Limb (tissue), 2 donors: ENCODE data around the gene BBS9.

Source experiments
- DNase-seq, 2 donors: peaks; one replicate each; pipeline ENCODE4 v3.0.0-alpha.2; 2016; ENCODE audit errors: extremely low spot score in 2 of 2

The BBS9 gene

DNA sequence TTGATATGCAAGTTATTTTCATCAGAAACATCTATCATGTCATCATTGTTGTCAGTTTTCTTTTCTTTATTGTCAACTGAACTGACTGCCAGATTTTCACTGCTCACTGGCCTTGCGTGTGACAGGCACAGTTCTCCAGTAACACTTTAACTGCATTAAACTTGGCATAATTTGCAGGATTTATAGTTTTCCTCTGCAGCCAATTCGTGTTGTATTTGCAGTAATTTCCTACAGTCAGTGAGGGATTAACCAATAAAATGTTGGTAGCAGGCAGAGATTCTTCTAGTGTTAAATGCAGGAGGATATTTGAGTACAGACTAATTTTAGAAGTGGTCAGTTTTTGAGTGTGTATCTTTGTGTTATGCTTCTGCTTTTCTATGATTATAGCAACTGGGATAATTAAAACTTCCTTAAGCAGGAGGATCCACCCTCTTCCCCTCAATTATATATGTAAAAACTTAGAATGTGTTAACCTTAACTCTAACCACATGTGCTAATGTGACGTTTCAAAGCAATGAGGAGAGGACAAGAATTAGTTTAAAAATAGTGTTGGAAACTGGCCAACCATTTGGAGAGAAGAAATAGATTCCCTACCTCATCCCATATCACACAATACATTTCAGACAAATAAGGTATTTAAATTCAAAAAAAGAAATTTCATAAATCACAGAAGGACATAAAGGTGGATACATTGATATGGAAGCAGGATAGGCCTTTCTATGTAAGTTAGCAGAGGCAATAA, 410.5 kb downstream of the BBS9 start:
- DNase-seq = no peak

DNA sequence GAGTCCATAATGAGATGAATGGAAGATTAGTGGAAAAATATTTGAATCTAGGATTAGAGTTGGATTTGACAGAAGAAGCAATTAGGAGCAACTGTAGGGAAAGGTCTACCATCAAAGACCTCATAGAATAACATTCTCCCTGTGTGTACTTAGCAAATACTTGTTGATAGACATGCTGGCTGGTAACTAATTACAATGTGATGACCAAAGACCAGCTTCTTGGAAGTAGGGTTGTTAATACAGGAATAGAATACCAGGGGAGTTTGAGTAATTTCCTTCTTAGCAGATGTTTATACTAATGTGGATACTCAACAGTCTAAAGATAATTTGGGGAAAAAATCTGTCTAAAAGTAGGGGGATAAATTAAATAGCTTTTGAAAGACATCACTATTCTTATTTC, 418.5 kb downstream of the BBS9 start:
- DNase-seq = no peak

GRCh38 chr7:33550363-33550762, 421.0 kb downstream of the BBS9 start:
- DNase-seq = no peak

- no peak for DNase-seq
Measured at GRCh38 chr7:33550979-33551378, 421.6 kb downstream of the BBS9 start.

GRCh38 chr7:33554046-33554445, 424.7 kb downstream of the BBS9 start:
- DNase-seq = no peak

GRCh38 chr7:33554576-33554975, 425.2 kb downstream of the BBS9 start:
- no peak for DNase-seq

DNA sequence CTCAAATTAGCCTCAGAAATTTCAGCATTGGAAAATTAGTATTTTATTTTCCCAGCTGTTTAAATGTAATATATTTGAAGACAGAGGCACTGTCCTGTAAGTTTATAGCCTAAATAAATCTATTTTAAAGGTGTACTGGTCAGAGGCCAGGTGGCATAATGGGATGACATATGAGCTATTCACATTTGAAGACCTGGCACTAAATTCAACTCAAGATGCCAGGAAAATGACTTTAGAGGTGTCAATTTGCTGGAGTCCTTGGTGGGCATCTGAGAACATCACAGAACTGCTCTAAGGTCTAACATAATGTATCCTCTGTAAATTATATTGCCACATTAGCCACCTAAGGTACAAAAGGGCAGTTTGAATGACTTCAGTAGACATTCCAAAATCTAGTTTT, 427.1 kb downstream of the BBS9 start:
- DNase-seq = no peak

- no peak for DNase-seq
Measured at GRCh38 chr7:33558549-33559323, 429.4 kb downstream of the BBS9 start.

DNA sequence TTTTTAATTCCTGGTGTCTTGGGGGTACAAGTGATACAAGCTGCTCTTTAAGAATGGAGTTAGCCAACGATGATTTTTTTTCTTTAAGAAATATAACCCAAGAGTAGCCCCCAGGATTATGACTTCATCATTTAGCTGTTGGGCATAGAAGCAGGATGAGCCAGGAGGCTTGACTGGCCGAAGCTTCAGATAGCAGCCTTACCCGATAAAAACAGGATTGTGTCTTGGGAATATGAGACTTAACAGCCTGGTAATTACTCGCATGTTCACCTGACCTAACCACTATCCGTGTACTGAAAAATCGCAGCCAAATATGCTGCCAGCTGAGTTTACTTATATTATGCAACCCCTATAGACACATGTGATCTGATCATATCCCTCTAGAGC, 430.0 kb downstream of the BBS9 start:
- no peak for DNase-seq

- no peak for DNase-seq
Measured at GRCh38 chr7:33562996-33563395, 433.6 kb downstream of the BBS9 start.

- DNase-seq = no peak
Measured at GRCh38 chr7:33563651-33564050, 434.3 kb downstream of the BBS9 start.

DNA sequence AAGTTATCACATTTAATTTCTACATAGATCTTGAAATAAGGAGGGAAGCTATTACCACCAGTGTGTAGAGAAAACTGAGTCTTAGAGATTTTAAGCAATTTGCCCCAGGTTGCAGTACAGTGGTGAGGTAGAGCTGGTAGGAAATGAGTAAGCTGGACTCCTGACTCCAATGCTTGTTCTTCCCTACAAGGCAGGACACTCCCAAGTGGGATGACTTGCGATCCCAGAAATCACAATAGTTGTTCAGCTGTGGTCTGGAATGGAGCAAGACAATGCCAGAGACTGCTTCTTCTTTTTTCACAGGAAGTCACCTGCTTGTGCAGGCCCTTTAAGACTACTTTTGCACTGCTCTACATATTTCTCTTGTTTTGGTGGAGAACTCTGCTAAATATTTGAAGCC, 448.8 kb downstream of the BBS9 start:
- no peak for DNase-seq

GRCh38 chr7:33578881-33579672, 449.7 kb downstream of the BBS9 start:
- peak in 1 of 2 donors; percentile 40 for DNase-seq

- no peak for DNase-seq
Measured at GRCh38 chr7:33579673-33579960, 450.3 kb downstream of the BBS9 start.

DNA sequence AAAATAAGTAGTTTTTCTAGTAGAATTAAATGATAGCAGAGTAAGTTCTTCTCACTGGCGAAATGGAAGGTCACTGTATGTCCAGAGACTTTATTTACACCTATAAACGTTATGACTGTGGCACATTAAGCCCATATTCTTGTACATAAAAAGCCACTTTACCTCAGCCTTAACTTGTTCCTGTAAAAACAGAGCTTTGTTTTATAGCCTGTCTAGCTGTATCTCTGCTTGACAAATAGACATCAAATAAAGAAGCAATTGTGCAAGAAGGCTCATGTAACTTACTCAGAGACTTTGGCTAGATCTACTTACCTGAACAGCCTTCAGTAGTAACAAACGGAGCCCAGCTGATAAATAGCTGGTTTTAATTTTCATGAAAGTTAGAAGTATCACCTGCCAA, 451.9 kb downstream of the BBS9 start:
- DNase-seq = no peak

GRCh38 chr7:33582104-33582503, 452.7 kb downstream of the BBS9 start:
- no peak for DNase-seq

- DNase-seq = no peak
Measured at GRCh38 chr7:33582533-33582932, 453.2 kb downstream of the BBS9 start.

DNA sequence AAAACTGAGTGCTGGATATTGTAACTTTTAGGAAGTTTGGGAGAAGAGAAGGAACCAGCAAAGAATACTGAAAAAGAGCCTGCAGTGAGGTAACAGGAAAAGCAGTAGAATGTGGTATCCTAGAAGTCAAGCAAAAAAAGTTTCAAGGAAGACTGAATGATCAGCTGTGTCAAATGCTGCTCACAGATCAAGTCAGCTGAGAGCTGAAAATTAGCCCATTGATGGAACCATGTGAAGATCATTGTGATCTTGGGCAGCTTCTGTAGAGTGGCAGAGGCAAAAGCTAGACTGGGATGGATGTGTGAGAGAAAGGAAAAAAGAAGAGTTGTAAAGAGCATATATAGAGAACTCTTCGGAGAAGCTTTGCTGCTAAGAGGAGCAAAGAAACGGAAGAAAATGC, 460.5 kb downstream of the BBS9 start:
- no peak for DNase-seq

DNA sequence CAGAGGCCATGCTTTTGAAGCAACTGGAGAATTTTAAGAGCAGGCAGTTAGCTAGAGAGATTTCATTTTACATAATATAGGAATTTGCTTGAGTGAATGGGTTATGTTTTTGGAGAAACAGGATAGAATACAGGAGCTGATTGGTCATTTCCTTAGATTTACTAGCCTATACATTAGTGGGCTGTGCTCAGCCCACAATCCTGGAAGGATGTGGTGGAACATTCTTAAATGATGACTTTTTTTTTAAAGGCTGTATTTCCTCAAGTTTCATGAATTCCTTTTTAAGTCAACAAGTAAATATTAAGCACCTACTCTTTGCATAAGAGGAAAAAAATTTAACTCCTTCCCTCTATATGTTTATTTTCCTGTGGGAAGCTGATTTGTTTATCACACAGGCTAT, 461.6 kb downstream of the BBS9 start:
- DNase-seq = no peak

DNA sequence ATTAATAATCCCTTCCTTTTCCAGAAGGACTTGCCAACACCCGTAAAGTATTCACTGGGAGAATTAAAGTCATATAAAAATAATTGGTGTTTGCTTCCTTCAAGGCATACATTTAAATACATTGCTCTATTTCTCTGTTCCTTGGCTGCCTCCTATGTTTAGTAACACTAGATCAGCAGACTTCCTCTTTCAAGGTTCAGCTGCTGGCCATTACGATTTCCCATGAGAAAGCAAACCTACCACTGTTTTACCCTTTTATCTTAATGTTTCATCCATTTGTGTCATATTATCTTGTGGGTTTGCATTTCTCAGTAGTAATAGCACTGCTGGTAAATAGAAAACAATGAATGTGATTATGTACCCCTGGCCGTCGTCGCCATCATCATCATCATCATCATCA, 462.1 kb downstream of the BBS9 start:
- DNase-seq = no peak

DNA sequence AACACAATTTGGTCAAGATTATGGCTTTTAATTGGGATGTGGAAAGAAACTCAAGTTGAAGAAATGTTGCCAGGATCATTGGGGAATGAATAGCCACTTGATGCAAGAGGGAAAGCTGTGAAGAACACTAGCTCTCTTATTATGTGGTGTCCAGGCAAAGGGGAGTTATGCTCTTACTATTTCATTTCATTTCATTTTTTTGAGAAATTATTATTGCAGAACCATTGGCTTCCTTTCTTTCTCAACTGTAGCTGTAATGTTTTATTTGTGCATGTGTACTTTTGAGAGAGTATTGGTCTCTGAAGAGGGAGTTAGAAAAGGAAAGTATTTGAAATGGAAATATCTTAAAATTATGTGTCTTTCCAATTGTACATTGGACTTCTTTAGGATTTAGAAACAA, 463.4 kb downstream of the BBS9 start:
- DNase-seq = no peak

- no peak for DNase-seq
Measured at GRCh38 chr7:33593611-33594010, 464.2 kb downstream of the BBS9 start.

DNA sequence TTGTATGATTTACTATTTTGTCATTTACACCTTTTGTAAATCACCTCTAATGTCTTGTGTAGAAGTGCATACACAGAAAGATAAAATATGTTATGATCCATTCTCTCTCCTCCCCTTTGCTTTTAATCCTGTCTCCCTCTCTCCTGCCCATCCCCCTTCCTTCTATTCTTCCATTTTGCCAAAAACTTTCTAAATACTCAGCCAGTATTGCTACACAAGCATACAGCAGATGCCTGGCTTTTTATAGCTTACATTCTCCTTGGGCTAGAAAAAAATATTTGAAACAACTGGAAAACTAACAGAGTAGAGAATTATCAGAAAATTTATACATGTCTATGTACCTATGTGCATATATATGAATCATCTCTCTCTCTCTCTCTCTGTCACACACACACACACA, 467.3 kb downstream of the BBS9 start:
- DNase-seq = no peak
